ENCODE results near the gene PNMA3.
"Not testable (repeated sequence)": the region's sequence is repeated elsewhere in the genome, so short reads cannot be mapped to it uniquely, and the experiment has no call there.

Gene PNMA3

GRCh38 chrX:153074935-153075334, 18.7 kb downstream of the PNMA3 start:
- no peak for DNase-seq

- DNase-seq, result no peak
These were observed 19.1 kb downstream of the PNMA3 start for GRCh38 chrX:153075366-153075765.

GRCh38 chrX:153077437-153078135, 21.3 kb downstream of the PNMA3 start:
- DNase-seq, result not testable (repeated sequence)

GRCh38 chrX:153083238-153083923, 27.1 kb downstream of the PNMA3 start:
- not testable (repeated sequence) for DNase-seq

GRCh38 chrX:153102418-153102817, 46.1 kb downstream of the PNMA3 start:
- DNase-seq, result no peak

GRCh38 chrX:153104959-153105358, 48.7 kb downstream of the PNMA3 start:
- DNase-seq, result not testable (repeated sequence)

- DNase-seq, result not testable (repeated sequence)
These were observed 50.0 kb downstream of the PNMA3 start for GRCh38 chrX:153106092-153106801.
